Neural cell (in vitro differentiated cells): ENCODE data around the gene HMGCL. TPM values are rescaled to one million over a fixed set of nuclear protein-coding genes. Genes with fewer than 3 reads are reported as not detected.

Source experiments
- H2AFZ ChIP-seq: fragments of 200-600, 300-800 bp; sonication (generic), shearing (Covaris generic); 2 replicates; pipeline ENCODE4 v1.6.0; 2014; ENCODE audit warnings: low read depth, mild to moderate bottlenecking, antibody characterized with exemption, low read length, moderate library complexity
- H3F3A ChIP-seq: fragments of 200-600 bp; shearing (Covaris generic); 2 replicates; pipeline ENCODE4 v1.6.1; 2016; ENCODE audit warnings: mild to moderate bottlenecking, moderate library complexity, mixed read lengths, antibody characterized with exemption, low read length; ENCODE audit not compliant: insufficient read depth, poor library complexity, severe bottlenecking
- H3K27ac ChIP-seq: fragments of 200-600, 300-800 bp; sonication (generic), shearing (Covaris generic); 2 replicates; pipeline ENCODE4 v1.5.1; 2014; ENCODE audit warnings: mild to moderate bottlenecking, low read length, moderate library complexity
- H3K27me3 ChIP-seq: fragments of 300-800, 200-600 bp; sonication (generic), shearing (Covaris generic); 2 replicates; pipeline ENCODE4 v1.6.0; 2014; ENCODE audit warnings: mild to moderate bottlenecking, low read depth, low read length, moderate library complexity; ENCODE audit not compliant: insufficient read depth
- H3K36me3 ChIP-seq: fragments of 300-800, 200-600 bp; sonication (generic), shearing (Covaris generic); 2 replicates; pipeline ENCODE4 v1.5.1; 2014; ENCODE audit warnings: mild to moderate bottlenecking, antibody characterized with exemption, low read length, moderate library complexity; ENCODE audit not compliant: insufficient read depth
- H3K4me2 ChIP-seq: fragments of 300-800, 200-600 bp; sonication (generic), shearing (Covaris generic); 2 replicates; pipeline ENCODE4 v1.6.0; 2014; ENCODE audit warnings: mild to moderate bottlenecking, low read length
- H3K4me3 ChIP-seq: fragments of 300-800, 200-600 bp; sonication (generic), shearing (Covaris generic); 2 replicates; pipeline ENCODE4 v1.5.1; 2014; ENCODE audit warnings: mild to moderate bottlenecking, low read length, moderate library complexity
- H3K79me2 ChIP-seq: fragments of 200-600 bp; shearing (Covaris generic); replicated peaks from 2 replicates; pipeline ENCODE4 v1.6.0; 2014; ENCODE audit warnings: mild to moderate bottlenecking, low read length, moderate library complexity; ENCODE audit not compliant: insufficient read depth
- H3K9ac ChIP-seq: fragments of 300-800, 200-600 bp; sonication (generic), shearing (Covaris generic); 2 replicates; pipeline ENCODE4 v1.6.1; 2016; ENCODE audit warnings: mild to moderate bottlenecking, low read length, mixed read lengths
- H3K9me2 ChIP-seq: fragments of 200-600 bp; shearing (Covaris generic); 2 replicates; pipeline ENCODE4 v1.6.1; 2016; ENCODE audit warnings: mild to moderate bottlenecking, low read length, mixed read lengths; ENCODE audit not compliant: insufficient read depth
- H3K9me3 ChIP-seq: fragments of 200-600, 300-800 bp; sonication (generic), shearing (Covaris generic); 2 replicates; pipeline ENCODE4 v1.6.1; 2016; ENCODE audit warnings: mild to moderate bottlenecking, mixed run types, low read length, moderate library complexity, mixed read lengths
- H4K20me1 ChIP-seq: fragments of 200-600 bp; shearing (Covaris generic); 2 replicates; pipeline ENCODE4 v1.6.1; 2016; ENCODE audit warnings: mild to moderate bottlenecking, mixed run types; ENCODE audit not compliant: insufficient read depth
- CTCF ChIP-seq: fragments of 450-650 bp; IDR thresholded peaks from 2 replicates; pipeline ENCODE4 v1.5.1; 2014; ENCODE audit warnings: antibody characterized with exemption, mild to moderate bottlenecking, moderate library complexity; ENCODE audit not compliant: poor library complexity, severe bottlenecking
- EP300 ChIP-seq: fragments of 450-650 bp; conservative IDR thresholded peaks from 2 replicates; pipeline ENCODE4 v1.6.1; 2014; ENCODE audit warnings: antibody characterized with exemption, mild to moderate bottlenecking, moderate library complexity; ENCODE audit not compliant: poor library complexity, severe bottlenecking
- EZH2 ChIP-seq: fragments of 200-600, 300-800 bp; shearing (Covaris generic), sonication (generic); IDR thresholded peaks from 2 replicates; pipeline ENCODE4 v1.6.1; 2014; ENCODE audit warnings: antibody characterized with exemption, low read length, borderline replicate concordance, mild to moderate bottlenecking; ENCODE audit not compliant: insufficient read depth, poor library complexity, severe bottlenecking
- MXI1 ChIP-seq: fragments of 450-650 bp; conservative IDR thresholded peaks from 2 replicates; pipeline ENCODE4 v1.6.1; 2014; ENCODE audit warnings: antibody characterized with exemption, mild to moderate bottlenecking; ENCODE audit not compliant: poor library complexity, severe bottlenecking
- POLR2AphosphoS5 ChIP-seq: IDR thresholded peaks from 2 replicates; pipeline ENCODE4 v1.6.1; 2012
- RAD21 ChIP-seq: fragments of 450-650 bp; conservative IDR thresholded peaks from 2 replicates; pipeline ENCODE4 v1.6.1; 2014; ENCODE audit warnings: antibody characterized with exemption, mild to moderate bottlenecking, moderate library complexity
- REST ChIP-seq: IDR thresholded peaks from 2 replicates; pipeline ENCODE4 v1.6.1; 2012; ENCODE audit warnings: borderline replicate concordance
- SMC3 ChIP-seq: fragments of 450-650 bp; conservative IDR thresholded peaks from 2 replicates; pipeline ENCODE4 v1.6.1; 2014; ENCODE audit warnings: antibody characterized with exemption, mild to moderate bottlenecking, moderate library complexity; ENCODE audit not compliant: poor library complexity
- polyA plus RNA-seq: library from polyadenylated mRNA; depleted of rRNA; stranded (reverse); fragments of >200 nt; gene quantifications from 2 replicates; pipeline ENCODE4 v1.2.3, GENCODE V29; 2014

HMGCL gene
- polyA plus RNA-seq, 1 donor from 2014 or later, result 27.6 TPM

GRCh38 chr1:23792151-23792945 is 32.9 kb downstream of the HMGCL start:
- no peak overlapping the region for H2AFZ ChIP-seq
- peaks cover 18% of the 10 kb centered on the region for H3K79me2 ChIP-seq
- H3F3A ChIP-seq, result no peaks in the 10 kb centered on the region
- H3K9me3 ChIP-seq, result no peaks in the 10 kb centered on the region
- no peaks in the 10 kb centered on the region for H4K20me1 ChIP-seq
- no peak for TF ChIP-seq SMC3
- TF ChIP-seq EZH2, result no peak
- peak overlapping the region; percentile 21 for H3K4me2 ChIP-seq
- peak overlapping the region; percentile 77 for H3K4me3 ChIP-seq
- no peaks in the 10 kb centered on the region for H3K9me2 ChIP-seq
- no peaks in the 10 kb centered on the region for H3K27me3 ChIP-seq
- H3K9ac ChIP-seq, result peak overlapping the region; percentile 83
- peak overlapping the region; percentile 69 for H3K27ac ChIP-seq
- no peaks in the 10 kb centered on the region for H3K36me3 ChIP-seq

GRCh38 chr1:23791516-23792047 is 33.6 kb downstream of the HMGCL start:
- H3F3A ChIP-seq, result no peaks in the 10 kb centered on the region
- peak overlapping the region; percentile 83 for H3K9ac ChIP-seq
- no peaks in the 10 kb centered on the region for H3K27me3 ChIP-seq
- peaks cover 18% of the 10 kb centered on the region for H3K79me2 ChIP-seq
- H2AFZ ChIP-seq, result peak overlapping the region; percentile 89
- H3K36me3 ChIP-seq, result no peaks in the 10 kb centered on the region
- peak overlapping the region; percentile 80 for H3K4me2 ChIP-seq
- no peaks in the 10 kb centered on the region for H3K9me3 ChIP-seq
- no peak for TF ChIP-seq POLR2AphosphoS5
- TF ChIP-seq EP300, result no peak
- no peak for TF ChIP-seq RAD21
- no peak for TF ChIP-seq REST
- no peak for TF ChIP-seq EZH2
- no peak for TF ChIP-seq CTCF
- TF ChIP-seq SMC3, result no peak
- TF ChIP-seq MXI1, result no peak
- peak overlapping the region; percentile 69 for H3K27ac ChIP-seq
- H3K4me3 ChIP-seq, result peak overlapping the region; percentile 77
- H4K20me1 ChIP-seq, result no peaks in the 10 kb centered on the region
- no peaks in the 10 kb centered on the region for H3K9me2 ChIP-seq
